Stomach (tissue), 9 donors: ENCODE data around the gene RET. TPM values are rescaled to one million over a fixed set of nuclear protein-coding genes. Genes with fewer than 3 reads are reported as not detected.

ENCODE experiments used
- DNase-seq, 2 donors: peaks; one replicate each; pipeline versions ENCODE4 v3.0.0 to v3.0.0-alpha.2; 2013 to 2019
- H3K27ac ChIP-seq, 5 donors: fragments of 200-600 bp in 4 of 5; sonication (generic) in 4 of 5; one replicate each; pipeline ENCODE4 v1.5.1; 2013 to 2019; ENCODE audit warnings: mild to moderate bottlenecking in 1 of 5, moderate library complexity in 1 of 5
- H3K27me3 ChIP-seq, 3 donors: fragments of 200-600 bp; sonication (generic); one replicate each; pipeline ENCODE4 v1.5.1; 2017 to 2019; ENCODE audit warnings: mixed run types in 1 of 3
- H3K36me3 ChIP-seq, 4 donors: fragments of 200-600 bp; sonication (generic); 1 replicate in 3 of 4; 2 replicates in 1 of 4; pipeline ENCODE4 v1.5.1; 2016 to 2019
- H3K4me1 ChIP-seq, 4 donors: fragments of 200-600 bp; sonication (generic); one replicate each; pipeline ENCODE4 v1.5.1; 2016 to 2019
- H3K4me3 ChIP-seq, 4 donors: fragments of 200-600 bp; sonication (generic) in 3 of 4; one replicate each; pipeline ENCODE4 v1.5.1; 2016 to 2019; ENCODE audit warnings: mild to moderate bottlenecking in 1 of 4
- H3K9me3 ChIP-seq, 4 donors: fragments of 200-600 bp; sonication (generic); one replicate each; pipeline ENCODE4 v1.5.1; 2016 to 2019
- CTCF ChIP-seq, 7 experiments: fragments of 450-650 bp in 4 of 7; fragments of 200-600 bp in 3 of 7; sonication (generic) in 3 of 7; IDR thresholded peaks; one replicate each; pipeline ENCODE4 v1.5.1; 2016 to 2019; ENCODE audit warnings: antibody characterized with exemption in 7 of 7, control low read depth in 2 of 7, mild to moderate bottlenecking in 1 of 7
- EP300 ChIP-seq: sonication (generic); formaldehyde crosslinking; IDR thresholded peaks from one replicate; pipeline ENCODE4 v1.6.1; 2017; ENCODE audit warnings: antibody characterized with exemption
- POLR2A ChIP-seq, 4 donors: fragments of 450-650 bp; IDR thresholded peaks; one replicate each; pipeline ENCODE4 v1.6.1; 2016; ENCODE audit warnings: antibody characterized with exemption in 4 of 4, control low read depth in 2 of 4, mild to moderate bottlenecking in 1 of 4, moderate library complexity in 1 of 4
- POLR2AphosphoS5 ChIP-seq, 3 donors: sonication (generic); formaldehyde crosslinking; IDR thresholded peaks; one replicate each; pipeline ENCODE4 v1.6.1; 2016; ENCODE audit warnings: antibody characterized with exemption in 3 of 3
- WGBS, 5 donors: extraction: QIAGEN DNeasy Blood & Tissue Kit in 3 of 5; methylation state at CpG; one replicate each; pipeline versions ENCODE4 v1.1.5 to v1.1.7; 2013 to 2018; 5-methylcytosine and 5-hydroxymethylcytosine counted together
- intact Hi-C: fragments of 100-400 bp; cut with DNase I; formaldehyde crosslinking; loops from one replicate; pipeline ENCODE4 v1.15.1; 2023; ENCODE audit warnings: low total_unique reads
- polyA plus RNA-seq, 3 donors: library from polyadenylated mRNA; stranded (reverse); fragments of 200-250 nt; gene quantifications; one replicate each; pipeline ENCODE4 v1.2.3, GENCODE V29; 2013
- total RNA-seq, 5 donors: library from RNA; depleted of rRNA; stranded (reverse); fragments of >200 nt; gene quantifications; one replicate each; pipeline versions ENCODE4 v1.1.0 to v1.2.3, GENCODE V29; 2014 to 2016
- donor health status: healthy with polysubstance abuse.
- donor health status: Bipolar disorder and iron deficiency.
- donor health status: healthy.

The RET gene
- total and polyA plus RNA-seq, 8 donors: 0.31 to 9.8 (median 2.5) TPM; not detected in 2

GRCh38 chr10:43132867-43133787, 56.3 kb downstream of the RET start:
- TF ChIP-seq EP300 (no peak), POLR2AphosphoS5 (IDR thresholded peaks at IDR 0.05) (no peak), POLR2A (IDR thresholded peaks at IDR 0.05) (no peak)
- H3K9me3 ChIP-seq: no peaks in the 10 kb centered on the region
- intact Hi-C loops: no loop called here
- H3K4me3 ChIP-seq: no peak overlapping the region
- no peak overlapping the region for H3K27ac ChIP-seq
- peaks cover 6 to 16% (median 13%) of the 10 kb centered on the region in 4 donors for H3K4me1 ChIP-seq
- 58 to 82% (median 64%) methylated on average over 3 of the region's 3 CpGs for WGBS, 5 donors
- no peak for DNase-seq
- no peaks in the 10 kb centered on the region for H3K27me3 ChIP-seq
- no peaks in the 10 kb centered on the region for H3K36me3 ChIP-seq

GRCh38 chr10:43134126-43134905, 57.4 kb downstream of the RET start:
- TF ChIP-seq POLR2A (IDR thresholded peaks at IDR 0.05) (no peak), EP300 (no peak), POLR2AphosphoS5 (IDR thresholded peaks at IDR 0.05) (no peak)
- Histone ChIP-seq H3K36me3 (no peaks in the 10 kb centered on the region), H3K27me3 (no peaks in the 10 kb centered on the region), H3K4me1 (peaks cover 6 to 17% (median 13%) of the 10 kb centered on the region in 4 donors), H3K27ac (no peak overlapping the region), H3K4me3 (no peak overlapping the region), H3K9me3 (no peaks in the 10 kb centered on the region)
- intact Hi-C loops: no loop called here
- 78 to 91% (median 89%) methylated on average over 5 of the region's 5 CpGs for WGBS, 5 donors
- no peak for DNase-seq

- Histone ChIP-seq H3K4me3 (no peak overlapping the region), H3K27ac (no peak overlapping the region), H3K9me3 (no peaks in the 10 kb centered on the region), H3K36me3 (no peaks in the 10 kb centered on the region), H3K27me3 (no peaks in the 10 kb centered on the region), H3K4me1 (peaks cover 7 to 25% (median 18%) of the 10 kb centered on the region in 4 donors)
- TF ChIP-seq POLR2AphosphoS5 (IDR thresholded peaks at IDR 0.05) (no peak), EP300 (no peak), POLR2A (IDR thresholded peaks at IDR 0.05) (no peak), CTCF (IDR thresholded peaks at IDR 0.05) (no peak)
- DNase-seq: no peak
- WGBS, 5 donors: 88 to 97% (median 95%) methylated on average over 5 of the region's 5 CpGs
- intact Hi-C loops: no loop called here
Observed at GRCh38 chr10:43135064-43135463, 58.2 kb downstream of the RET start.

GRCh38 chr10:43135656-43136055, 58.8 kb downstream of the RET start:
- H3K4me3 ChIP-seq: no peak overlapping the region
- no peak for DNase-seq
- H3K9me3 ChIP-seq: no peaks in the 10 kb centered on the region
- H3K27ac ChIP-seq: no peak overlapping the region
- peaks cover 13 to 30% (median 22%) of the 10 kb centered on the region in 4 donors for H3K4me1 ChIP-seq
- intact Hi-C loops: no loop called here
- TF ChIP-seq EP300 (no peak), CTCF (IDR thresholded peaks at IDR 0.05) (no peak), POLR2A (IDR thresholded peaks at IDR 0.05) (no peak), POLR2AphosphoS5 (IDR thresholded peaks at IDR 0.05) (no peak)
- no peaks in the 10 kb centered on the region for H3K27me3 ChIP-seq
- 85 to 97% (median 94%) methylated on average over 2 of the region's 2 CpGs for WGBS, 5 donors
- H3K36me3 ChIP-seq: no peaks in the 10 kb centered on the region

GRCh38 chr10:43136432-43136831, 59.6 kb downstream of the RET start:
- 96 to 97% (median 97%) methylated on average over 5 of the region's 5 CpGs for WGBS, 5 donors

More at GRCh38 chr10:43136432-43136831, 59.6 kb downstream of the RET start:
- no peak overlapping the region for H3K4me3 ChIP-seq
- no peaks in the 10 kb centered on the region for H3K27me3 ChIP-seq
- peaks cover 14 to 37% (median 23%) of the 10 kb centered on the region in 4 donors for H3K4me1 ChIP-seq
- intact Hi-C loops: no loop called here
- H3K9me3 ChIP-seq: no peaks in the 10 kb centered on the region
- no peak overlapping the region for H3K27ac ChIP-seq
- no peak for DNase-seq
- no peak for TF ChIP-seq EP300
- TF ChIP-seq CTCF (IDR thresholded peaks at IDR 0.05): no peak
- TF ChIP-seq POLR2AphosphoS5 (IDR thresholded peaks at IDR 0.05): no peak
- no peak for TF ChIP-seq POLR2A (IDR thresholded peaks at IDR 0.05)
- H3K36me3 ChIP-seq: no peaks in the 10 kb centered on the region
